Measurements from ENCODE around the gene DDX41.

DDX41 gene

GRCh38 chr5:177540438-177540837, 23.7 kb upstream of the DDX41 start:
- no peak overlapping the region for H3K4me3 ChIP-seq (replicated peaks; ENCODE audit: low read depth, low read length)
- DNase-seq (ENCODE audit: extremely low read depth, insufficient read length): no peak
- TF ChIP-seq CTCF (IDR thresholded peaks at IDR 0.05; ENCODE audit: insufficient read depth, low read length, poor library complexity, severe bottlenecking): no peak
- no peaks in the 10 kb centered on the region for H3K27me3 ChIP-seq (replicated peaks; ENCODE audit: control insufficient read depth, insufficient read depth, low read length)
- peaks cover 9% of the 10 kb centered on the region for H3K36me3 ChIP-seq (ENCODE audit: control insufficient read depth, insufficient read depth, low read length)

GRCh38 chr5:177539411-177539810, 22.6 kb upstream of the DDX41 start:
- Histone ChIP-seq H3K27me3 (replicated peaks; ENCODE audit: control insufficient read depth, insufficient read depth, low read length) (no peaks in the 10 kb centered on the region), H3K4me3 (replicated peaks; ENCODE audit: low read depth, low read length) (no peak overlapping the region), H3K36me3 (ENCODE audit: control insufficient read depth, insufficient read depth, low read length) (peaks cover 9% of the 10 kb centered on the region)
- TF ChIP-seq CTCF (IDR thresholded peaks at IDR 0.05; ENCODE audit: insufficient read depth, low read length, poor library complexity, severe bottlenecking): no peak
- no peak for DNase-seq (ENCODE audit: extremely low read depth, insufficient read length)

GRCh38 chr5:177538876-177539275, 22.1 kb upstream of the DDX41 start:
- Histone ChIP-seq H3K36me3 (ENCODE audit: control insufficient read depth, insufficient read depth, low read length) (peaks cover 10% of the 10 kb centered on the region), H3K4me3 (replicated peaks; ENCODE audit: low read depth, low read length) (no peak overlapping the region), H3K27me3 (replicated peaks; ENCODE audit: control insufficient read depth, insufficient read depth, low read length) (no peaks in the 10 kb centered on the region)
- DNase-seq (ENCODE audit: extremely low read depth, insufficient read length): no peak
- no peak for TF ChIP-seq CTCF (IDR thresholded peaks at IDR 0.05; ENCODE audit: insufficient read depth, low read length, poor library complexity, severe bottlenecking)

GRCh38 chr5:177537389-177538361, 20.9 kb upstream of the DDX41 start:
- DNase-seq (ENCODE audit: extremely low read depth, insufficient read length): no peak
- Histone ChIP-seq H3K36me3 (ENCODE audit: control insufficient read depth, insufficient read depth, low read length) (peaks cover 10% of the 10 kb centered on the region), H3K27me3 (replicated peaks; ENCODE audit: control insufficient read depth, insufficient read depth, low read length) (no peaks in the 10 kb centered on the region), H3K4me3 (replicated peaks; ENCODE audit: low read depth, low read length) (no peak overlapping the region)
- no peak for TF ChIP-seq CTCF (IDR thresholded peaks at IDR 0.05; ENCODE audit: insufficient read depth, low read length, poor library complexity, severe bottlenecking)

DNA sequence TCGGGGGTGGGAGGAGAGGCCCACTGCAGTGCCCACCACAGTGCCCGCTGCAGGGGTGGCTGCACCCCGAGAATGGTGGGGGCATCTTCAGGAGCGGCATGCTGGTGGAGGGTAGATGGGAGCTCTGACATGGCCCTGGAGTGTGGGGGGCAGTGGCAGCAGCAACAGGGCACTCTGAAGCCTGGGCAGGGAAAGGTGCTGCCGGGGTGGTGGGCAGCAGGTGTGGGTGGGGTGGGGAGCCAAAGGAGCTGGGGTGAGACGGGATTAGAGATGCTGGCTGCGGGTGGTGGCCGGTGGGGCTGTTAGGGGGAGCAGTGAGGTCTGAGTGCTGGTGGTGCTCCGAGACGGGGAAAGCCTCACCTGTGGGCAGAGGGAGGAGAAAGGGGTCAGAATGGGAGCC, 19.6 kb upstream of the DDX41 start:
- H3K36me3 ChIP-seq (ENCODE audit: control insufficient read depth, insufficient read depth, low read length): peaks cover 14% of the 10 kb centered on the region
- H3K4me3 ChIP-seq (replicated peaks; ENCODE audit: low read depth, low read length): no peak overlapping the region
- DNase-seq (ENCODE audit: extremely low read depth, insufficient read length): no peak
- no peaks in the 10 kb centered on the region for H3K27me3 ChIP-seq (replicated peaks; ENCODE audit: control insufficient read depth, insufficient read depth, low read length)
- TF ChIP-seq CTCF (IDR thresholded peaks at IDR 0.05; ENCODE audit: insufficient read depth, low read length, poor library complexity, severe bottlenecking): no peak
